Keratinocyte (primary cell): Measurements from ENCODE around the gene HYI. TPM values are rescaled to one million over a fixed set of nuclear protein-coding genes. Genes with fewer than 3 reads are reported as not detected.

Experiments used
- DNase-seq: peaks from one replicate; pipeline ENCODE4 v3.0.0-alpha.2; 2011; ENCODE audit warnings: low read depth, missing footprints, low spot score
- FAIRE-seq: peaks from 2 replicates; lab custom pipeline; 2011; peaks lifted over from hg19 to GRCh38; lab: Jason Lieb, UNC
- H2AFZ ChIP-seq: 2 replicates; pipeline ENCODE4 v1.6.0; 2012; ENCODE audit warnings: low read length, control low read depth, inconsistent platforms; ENCODE audit not compliant: control insufficient read depth
- H3K27ac ChIP-seq: 2 replicates; pipeline ENCODE4 v1.5.1; 2011; ENCODE audit warnings: low read length; ENCODE audit not compliant: control insufficient read depth, insufficient read depth
- H3K27me3 ChIP-seq: 3 replicates; pipeline ENCODE4 v1.6.0; 2011; ENCODE audit warnings: low read length; ENCODE audit not compliant: control insufficient read depth, insufficient read depth; ENCODE audit errors: extremely low read depth
- H3K36me3 ChIP-seq, 2 experiments: 2 replicates in 1 of 2; 3 replicates in 1 of 2; pipeline ENCODE4 v1.5.1; 2011; ENCODE audit warnings: low read length in 2 of 2, mild to moderate bottlenecking in 1 of 2; ENCODE audit not compliant: control insufficient read depth in 2 of 2, insufficient read depth in 2 of 2; ENCODE audit errors: extremely low read depth in 1 of 2
- H3K4me1 ChIP-seq: 3 replicates; pipeline ENCODE4 v1.5.1; 2011; ENCODE audit warnings: low read length; ENCODE audit not compliant: control insufficient read depth, insufficient read depth; ENCODE audit errors: extremely low read depth
- H3K4me2 ChIP-seq: 3 replicates; pipeline ENCODE4 v1.6.0; 2011; ENCODE audit warnings: low read depth, low read length; ENCODE audit not compliant: control insufficient read depth, insufficient read depth; ENCODE audit errors: extremely low read depth
- H3K4me3 ChIP-seq, 3 experiments: fragments of 200-600 bp in 1 of 3; sonication (generic) in 1 of 3; 2 replicates in 2 of 3; 3 replicates in 1 of 3; pipeline ENCODE4 v1.5.1; 2011 to 2016; ENCODE audit warnings: low read length in 3 of 3, mild to moderate bottlenecking in 3 of 3, control low read depth in 2 of 3, inconsistent platforms in 1 of 3, low read depth in 1 of 3, mixed read lengths in 1 of 3, mixed run types in 1 of 3, moderate library complexity in 1 of 3; ENCODE audit not compliant: control insufficient read depth in 2 of 3, insufficient read depth in 2 of 3; ENCODE audit errors: extremely low read depth in 1 of 3
- H3K79me2 ChIP-seq: 2 replicates; pipeline ENCODE4 v1.6.0; 2012; ENCODE audit warnings: low read length; ENCODE audit not compliant: control insufficient read depth, insufficient read depth
- H3K9ac ChIP-seq: 3 replicates; pipeline ENCODE4 v1.6.0; 2011; ENCODE audit warnings: low read length; ENCODE audit not compliant: control insufficient read depth, insufficient read depth; ENCODE audit errors: extremely low read depth
- H3K9me1 ChIP-seq: 3 replicates; pipeline ENCODE4 v1.6.0; 2011; ENCODE audit warnings: low read length; ENCODE audit not compliant: control insufficient read depth, insufficient read depth; ENCODE audit errors: extremely low read depth
- H3K9me3 ChIP-seq: 2 replicates; pipeline ENCODE4 v1.5.1; 2012; ENCODE audit warnings: low read depth, low read length; ENCODE audit not compliant: control insufficient read depth
- H4K20me1 ChIP-seq: 3 replicates; pipeline ENCODE4 v1.6.0; 2011; ENCODE audit warnings: low read length; ENCODE audit not compliant: control insufficient read depth, insufficient read depth; ENCODE audit errors: extremely low read depth
- CTCF ChIP-seq, 3 experiments: IDR thresholded peaks in 1 of 3; conservative IDR thresholded peaks in 1 of 3; optimal IDR thresholded peaks in 1 of 3; 2 replicates in 2 of 3; 3 replicates in 1 of 3; pipeline versions ENCODE3 to v1.5.1; 2011; ENCODE audit warnings: low read length in 3 of 3, mild to moderate bottlenecking in 3 of 3, moderate library complexity in 2 of 3, control low read depth in 1 of 3, inconsistent platforms in 1 of 3; ENCODE audit not compliant: insufficient read depth in 2 of 3; ENCODE audit errors: extremely low read depth in 1 of 3
- EZH2 ChIP-seq: IDR thresholded peaks from one replicate; pipeline ENCODE4 v1.6.1; 2012; ENCODE audit warnings: inconsistent platforms, mild to moderate bottlenecking, low read length, moderate library complexity
- dilution Hi-C: fragments of 300-500 bp; cut with MboI; formaldehyde crosslinking; loops from one replicate; pipeline ENCODE4 v1.7.0; 2020; ENCODE audit warnings: low sequenced_read_pairs; ENCODE audit not compliant: extremely low pct_ligation_motif_present
- polyA plus RNA-seq, 5 experiments: library from polyadenylated mRNA; depleted of rRNA in 3 of 5; stranded (reverse) in 3 of 5; stranded (forward) in 1 of 5; unstranded in 1 of 5; fragments of >200 nt; gene quantifications; 1 replicate in 1 of 5; 2 replicates in 3 of 5; 3 replicates in 1 of 5; pipeline versions ENCODE4 v1.2.1 to v1.2.3, GENCODE V29; 2011 to 2012; ENCODE audit warnings: missing spikeins in 2 of 5, low read depth in 1 of 5, low replicate concordance in 1 of 5

Gene HYI
- polyA plus RNA-seq, 1 donor (not counting 4 experiments of a cell fraction or from before 2014, with no cell fraction given), result 26.9 TPM

- Histone ChIP-seq H3K79me2 (no peaks in the 10 kb centered on the region), H3K4me1 (peaks cover 17% of the 10 kb centered on the region), H2AFZ (no peak overlapping the region), H3K4me3 (no peak overlapping the region), H3K9ac (no peak overlapping the region), H3K36me3 (no peaks in the 10 kb centered on the region), H3K27me3 (no peaks in the 10 kb centered on the region), H3K27ac (no peak overlapping the region), H3K9me3 (peaks cover 2% of the 10 kb centered on the region), H3K9me1 (no peaks in the 10 kb centered on the region), H3K4me2 (no peak overlapping the region), H4K20me1 (no peaks in the 10 kb centered on the region)
- no peak for TF ChIP-seq EZH2
- TF ChIP-seq CTCF (optimal IDR thresholded peaks at IDR 0.05 in 1 of 3, IDR thresholded peaks at IDR 0.05 in 1 of 3, conservative IDR thresholded peaks at IDR 0.05 in 1 of 3; ENCODE audit: extremely low read depth in 1 of 3, insufficient read depth in 2 of 3, low read length in 3 of 3), result no peak
- FAIRE-seq, result no peak
- dilution Hi-C loops, result no loop called here
- no peak for DNase-seq
Measured at GRCh38 chr1:43491061-43491460, 37.3 kb upstream of the HYI start.

GRCh38 chr1:43488165-43488564, 34.4 kb upstream of the HYI start:
- Histone ChIP-seq H3K27ac (no peak overlapping the region), H3K4me2 (no peak overlapping the region), H3K9me1 (no peaks in the 10 kb centered on the region), H3K9me3 (peaks cover 2% of the 10 kb centered on the region), H4K20me1 (no peaks in the 10 kb centered on the region), H3K36me3 (no peaks in the 10 kb centered on the region), H3K27me3 (no peaks in the 10 kb centered on the region), H3K4me3 (no peak overlapping the region), H3K79me2 (no peaks in the 10 kb centered on the region), H2AFZ (no peak overlapping the region), H3K9ac (no peak overlapping the region), H3K4me1 (peaks cover 9% of the 10 kb centered on the region)
- dilution Hi-C loops, result no loop called here
- TF ChIP-seq CTCF (optimal IDR thresholded peaks at IDR 0.05 in 1 of 3, IDR thresholded peaks at IDR 0.05 in 1 of 3, conservative IDR thresholded peaks at IDR 0.05 in 1 of 3; ENCODE audit: extremely low read depth in 1 of 3, insufficient read depth in 2 of 3, low read length in 3 of 3), result no peak
- no peak for TF ChIP-seq EZH2
- FAIRE-seq, result no peak
- DNase-seq, result no peak
